Neural cell (in vitro differentiated cells): ENCODE measurements around the gene ZNF775.

Experiments
- CTCF ChIP-seq: fragments of 450-650 bp; IDR thresholded peaks from 2 replicates; pipeline ENCODE4 v1.5.1; 2014; ENCODE audit warnings: antibody characterized with exemption, mild to moderate bottlenecking, moderate library complexity; ENCODE audit not compliant: poor library complexity, severe bottlenecking
- EP300 ChIP-seq: fragments of 450-650 bp; conservative IDR thresholded peaks from 2 replicates; pipeline ENCODE4 v1.6.1; 2014; ENCODE audit warnings: antibody characterized with exemption, mild to moderate bottlenecking, moderate library complexity; ENCODE audit not compliant: poor library complexity, severe bottlenecking
- EZH2 ChIP-seq: fragments of 200-600, 300-800 bp; shearing (Covaris generic), sonication (generic); IDR thresholded peaks from 2 replicates; pipeline ENCODE4 v1.6.1; 2014; ENCODE audit warnings: antibody characterized with exemption, low read length, borderline replicate concordance, mild to moderate bottlenecking; ENCODE audit not compliant: insufficient read depth, poor library complexity, severe bottlenecking
- POLR2AphosphoS5 ChIP-seq: IDR thresholded peaks from 2 replicates; pipeline ENCODE4 v1.6.1; 2012

- TF ChIP-seq CTCF (no peak), EP300 (no peak), POLR2AphosphoS5 (no peak), EZH2 (no peak)
These were observed 3.2 kb upstream of the ZNF775 start for GRCh38 chr7:150375662-150376521.
